Spleen (tissue), 7 donors: ENCODE data around the gene KMT2B.

Source experiments
- POLR2A ChIP-seq, 3 donors: fragments of 450-650 bp; IDR thresholded peaks; one replicate each; pipeline ENCODE4 v1.5.1; 2017; ENCODE audit warnings: antibody characterized with exemption in 3 of 3, mild to moderate bottlenecking in 1 of 3
- POLR2AphosphoS5 ChIP-seq, 3 donors: sonication (generic); formaldehyde crosslinking; IDR thresholded peaks; one replicate each; pipeline ENCODE4 v1.5.1; 2017; ENCODE audit warnings: antibody characterized with exemption in 3 of 3
- TF ChIP-seq, protein P1 (sequence below), 11 experiments: fragments of 200-600 bp in 7 of 11; fragments of 450-650 bp in 4 of 11; sonication (generic) in 4 of 11; IDR thresholded peaks in 8 of 11; conservative IDR thresholded peaks in 3 of 11; 1 replicate in 7 of 11; 2 replicates in 4 of 11; pipeline versions ENCODE4 v1.4.0 to v1.8.0; 2016 to 2021; ENCODE audit warnings: antibody characterized with exemption in 11 of 11, inconsistent platforms in 4 of 11, mild to moderate bottlenecking in 1 of 11
- donor health status: DM: no; HTN: no; CAD: no; lungs with moderate emphysema.
- donor health status: DM: no; HTN: no; CAD: no.
- donor health status: DM: no; HTN: no; CAD: no.

DNA sequence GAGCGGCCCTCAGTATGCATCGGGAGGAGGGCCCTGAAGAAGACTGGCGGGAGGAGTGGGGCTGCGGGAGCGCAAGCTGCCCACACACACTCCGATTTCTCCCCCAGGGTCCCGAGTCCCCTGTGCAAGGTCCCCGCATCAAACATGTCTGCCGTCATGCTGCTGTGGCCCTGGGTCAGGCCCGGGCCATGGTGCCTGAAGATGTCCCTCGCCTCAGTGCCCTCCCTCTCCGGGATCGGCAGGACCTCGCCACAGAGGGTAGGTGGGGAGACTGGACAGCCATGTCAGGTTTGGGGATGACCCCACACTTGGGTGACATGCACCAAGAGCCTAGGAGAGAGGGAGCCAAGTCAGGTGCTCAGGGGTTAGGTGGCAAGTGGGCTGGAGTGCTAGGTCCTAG, 4.7 kb downstream of the KMT2B start:
- TF ChIP-seq, protein P1, sequence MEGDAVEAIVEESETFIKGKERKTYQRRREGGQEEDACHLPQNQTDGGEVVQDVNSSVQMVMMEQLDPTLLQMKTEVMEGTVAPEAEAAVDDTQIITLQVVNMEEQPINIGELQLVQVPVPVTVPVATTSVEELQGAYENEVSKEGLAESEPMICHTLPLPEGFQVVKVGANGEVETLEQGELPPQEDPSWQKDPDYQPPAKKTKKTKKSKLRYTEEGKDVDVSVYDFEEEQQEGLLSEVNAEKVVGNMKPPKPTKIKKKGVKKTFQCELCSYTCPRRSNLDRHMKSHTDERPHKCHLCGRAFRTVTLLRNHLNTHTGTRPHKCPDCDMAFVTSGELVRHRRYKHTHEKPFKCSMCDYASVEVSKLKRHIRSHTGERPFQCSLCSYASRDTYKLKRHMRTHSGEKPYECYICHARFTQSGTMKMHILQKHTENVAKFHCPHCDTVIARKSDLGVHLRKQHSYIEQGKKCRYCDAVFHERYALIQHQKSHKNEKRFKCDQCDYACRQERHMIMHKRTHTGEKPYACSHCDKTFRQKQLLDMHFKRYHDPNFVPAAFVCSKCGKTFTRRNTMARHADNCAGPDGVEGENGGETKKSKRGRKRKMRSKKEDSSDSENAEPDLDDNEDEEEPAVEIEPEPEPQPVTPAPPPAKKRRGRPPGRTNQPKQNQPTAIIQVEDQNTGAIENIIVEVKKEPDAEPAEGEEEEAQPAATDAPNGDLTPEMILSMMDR (IDR thresholded peaks at IDR 0.05 in 8 of 11, conservative IDR thresholded peaks at IDR 0.05 in 3 of 11), result no peak
- no peak for TF ChIP-seq POLR2A (IDR thresholded peaks at IDR 0.05)
- TF ChIP-seq POLR2AphosphoS5 (IDR thresholded peaks at IDR 0.05), result peak in 1 of 3 donors; percentile 25
